HepG2 (cell line): Measurements from ENCODE around the gene PRRC2A. TPM values are rescaled to one million over a fixed set of nuclear protein-coding genes. Genes with fewer than 3 reads are reported as not detected.
A peak's percentile ranks its signal among the peaks of the same experiment; 100 is the strongest.

Source experiments
- CC2D1A ChIP-seq: sonication (generic); formaldehyde crosslinking; IDR thresholded peaks from 2 replicates; pipeline ENCODE4 v1.8.1; 2023; ENCODE audit warnings: mild to moderate bottlenecking, missing genetic modification reagents
- FOXK2 ChIP-seq: fragments of 450-650 bp; IDR thresholded peaks from 2 replicates; pipeline ENCODE4 v1.6.1; 2016
- FOXO1 ChIP-seq: sonication (generic); formaldehyde crosslinking; IDR thresholded peaks from 2 replicates; pipeline ENCODE4 v1.4.0; 2020; ENCODE audit warnings: missing genetic modification reagents
- HNRNPL ChIP-seq: fragments of 200-400 bp; formaldehyde crosslinking; IDR thresholded peaks from 2 replicates; pipeline ENCODE4 v1.6.1; 2017; ENCODE audit warnings: mild to moderate bottlenecking, low read depth, low read length
- LCORL ChIP-seq, 2 experiments: fragments of 450-650 bp in 1 of 2; sonication (generic) in 1 of 2; formaldehyde crosslinking in 1 of 2; IDR thresholded peaks; 2 replicates each; pipeline versions ENCODE4 v1.5.0 to v1.6.1; 2017 to 2020; ENCODE audit warnings: antibody characterized with exemption in 1 of 2, missing genetic modification reagents in 1 of 2
- MTF1 ChIP-seq: sonication (generic); formaldehyde crosslinking; IDR thresholded peaks from 2 replicates; pipeline ENCODE4 v1.5.0; 2020; ENCODE audit warnings: missing genetic modification reagents
- MZF1 ChIP-seq: sonication (generic); formaldehyde crosslinking; IDR thresholded peaks from 2 replicates; pipeline ENCODE4 v1.8.1; 2023; ENCODE audit warnings: mild to moderate bottlenecking, missing genetic modification reagents, borderline replicate concordance
- PLRG1 ChIP-seq: fragments of 450-650 bp; conservative IDR thresholded peaks from 2 replicates; pipeline ENCODE4 v1.6.1; 2016
- PRPF4 ChIP-seq: fragments of 200-400 bp; formaldehyde crosslinking; IDR thresholded peaks from 2 replicates; pipeline ENCODE4 v1.6.1; 2016; ENCODE audit warnings: low read length, low read depth; ENCODE audit not compliant: poor library complexity, severe bottlenecking
- REPIN1 ChIP-seq: sonication (generic); formaldehyde crosslinking; IDR thresholded peaks from 2 replicates; pipeline ENCODE4 v1.8.0; 2022; ENCODE audit warnings: missing genetic modification reagents, low read depth, mild to moderate bottlenecking, borderline replicate concordance
- SKI ChIP-seq: fragments of 450-650 bp; IDR thresholded peaks from one replicate; pipeline ENCODE4 v1.6.1; 2018; ENCODE audit warnings: mild to moderate bottlenecking; ENCODE audit not compliant: partially characterized antibody
- SMARCC2 ChIP-seq: fragments of 450-650 bp; IDR thresholded peaks from 2 replicates; pipeline ENCODE4 v1.6.1; 2017; ENCODE audit warnings: antibody characterized with exemption, mild to moderate bottlenecking
- SPEN ChIP-seq: sonication (generic); formaldehyde crosslinking; IDR thresholded peaks from 2 replicates; pipeline ENCODE4 v1.5.1; 2020; ENCODE audit warnings: low read depth, mild to moderate bottlenecking, missing genetic modification reagents
- SRY ChIP-seq: sonication (generic); formaldehyde crosslinking; IDR thresholded peaks from 2 replicates; pipeline ENCODE4 v1.8.0; 2022; ENCODE audit warnings: mild to moderate bottlenecking, missing genetic modification reagents
- ZMAT3 ChIP-seq: sonication (generic); formaldehyde crosslinking; conservative IDR thresholded peaks from 2 replicates; pipeline ENCODE4 v1.7.0; 2021; ENCODE audit warnings: missing genetic modification reagents
- ZMYM4 ChIP-seq: sonication (generic); formaldehyde crosslinking; IDR thresholded peaks from 2 replicates; pipeline ENCODE4 v1.8.1; 2023; ENCODE audit warnings: mild to moderate bottlenecking, missing genetic modification reagents
- ZNF143 ChIP-seq: sonication (generic); formaldehyde crosslinking; IDR thresholded peaks from 2 replicates; pipeline ENCODE4 v1.4.0; 2020; ENCODE audit warnings: missing genetic modification reagents
- ZNF326 ChIP-seq: sonication (generic); formaldehyde crosslinking; IDR thresholded peaks from 2 replicates; pipeline ENCODE4 v1.4.0; 2020; ENCODE audit warnings: missing genetic modification reagents, borderline replicate concordance
- ZNF564 ChIP-seq: sonication (generic); formaldehyde crosslinking; IDR thresholded peaks from 2 replicates; pipeline ENCODE4 v1.8.1; 2023; ENCODE audit warnings: mild to moderate bottlenecking, missing genetic modification reagents
- ZNF768 ChIP-seq: sonication (generic); formaldehyde crosslinking; IDR thresholded peaks from 2 replicates; pipeline ENCODE4 v1.4.0; 2020; ENCODE audit warnings: missing genetic modification reagents
- ZNF83 ChIP-seq: sonication (generic); formaldehyde crosslinking; IDR thresholded peaks from 2 replicates; pipeline ENCODE4 v1.4.0; 2020; ENCODE audit warnings: missing genetic modification reagents, mild to moderate bottlenecking, borderline replicate concordance
- ZNF841 ChIP-seq: sonication (generic); formaldehyde crosslinking; IDR thresholded peaks from 2 replicates; pipeline ENCODE4 v1.8.1; 2023; ENCODE audit warnings: missing genetic modification reagents, borderline replicate concordance
- polyA plus RNA-seq, 8 experiments: library from polyadenylated mRNA; depleted of rRNA in 3 of 8; stranded (reverse) in 7 of 8; unstranded in 1 of 8; fragments of >200 nt; fragmentation: Illumina TruSeq in 4 of 8; extraction: Trizol in 4 of 8; gene quantifications; 2 replicates each; pipeline versions ENCODE4 v1.2.1 to v1.2.3, GENCODE V29; 2011 to 2016; ENCODE audit warnings: low read depth in 4 of 8, missing spikeins in 1 of 8, mixed read lengths in 1 of 8; ENCODE audit not compliant: insufficient read depth in 1 of 8
- total RNA-seq, 5 experiments: library from RNA; depleted of rRNA; stranded (reverse); fragments of >200 nt; fragmentation: Illumina TruSeq; extraction: Trizol; gene quantifications; 2 replicates each; pipeline ENCODE4 v1.2.3, GENCODE V29; 2016; ENCODE audit warnings: low read depth in 1 of 5
- TF ChIP-seq, protein P1 (sequence below): sonication (generic); formaldehyde crosslinking; IDR thresholded peaks from 2 replicates; pipeline ENCODE4 v1.4.0; 2020; ENCODE audit warnings: missing genetic modification reagents
- TF ChIP-seq, protein P2 (sequence below): sonication (generic); formaldehyde crosslinking; IDR thresholded peaks from 2 replicates; pipeline ENCODE4 v1.9.0; 2021; ENCODE audit warnings: missing genetic modification reagents, mild to moderate bottlenecking, borderline replicate concordance
- TF ChIP-seq, protein P3 (sequence below): sonication (generic); formaldehyde crosslinking; IDR thresholded peaks from 2 replicates; pipeline ENCODE4 v1.5.0; 2020; ENCODE audit warnings: mild to moderate bottlenecking, missing genetic modification reagents
- TF ChIP-seq, protein P4 (sequence below): sonication (generic); formaldehyde crosslinking; IDR thresholded peaks from 2 replicates; pipeline ENCODE4 v1.4.0; 2020; ENCODE audit warnings: mild to moderate bottlenecking, missing genetic modification reagents

The PRRC2A gene
- total and polyA plus RNA-seq, 2 of the 13 experiments (the other 11 are each of a cell fraction or from before 2014, with no cell fraction given) = 38.9 to 47.4 TPM

DNA sequence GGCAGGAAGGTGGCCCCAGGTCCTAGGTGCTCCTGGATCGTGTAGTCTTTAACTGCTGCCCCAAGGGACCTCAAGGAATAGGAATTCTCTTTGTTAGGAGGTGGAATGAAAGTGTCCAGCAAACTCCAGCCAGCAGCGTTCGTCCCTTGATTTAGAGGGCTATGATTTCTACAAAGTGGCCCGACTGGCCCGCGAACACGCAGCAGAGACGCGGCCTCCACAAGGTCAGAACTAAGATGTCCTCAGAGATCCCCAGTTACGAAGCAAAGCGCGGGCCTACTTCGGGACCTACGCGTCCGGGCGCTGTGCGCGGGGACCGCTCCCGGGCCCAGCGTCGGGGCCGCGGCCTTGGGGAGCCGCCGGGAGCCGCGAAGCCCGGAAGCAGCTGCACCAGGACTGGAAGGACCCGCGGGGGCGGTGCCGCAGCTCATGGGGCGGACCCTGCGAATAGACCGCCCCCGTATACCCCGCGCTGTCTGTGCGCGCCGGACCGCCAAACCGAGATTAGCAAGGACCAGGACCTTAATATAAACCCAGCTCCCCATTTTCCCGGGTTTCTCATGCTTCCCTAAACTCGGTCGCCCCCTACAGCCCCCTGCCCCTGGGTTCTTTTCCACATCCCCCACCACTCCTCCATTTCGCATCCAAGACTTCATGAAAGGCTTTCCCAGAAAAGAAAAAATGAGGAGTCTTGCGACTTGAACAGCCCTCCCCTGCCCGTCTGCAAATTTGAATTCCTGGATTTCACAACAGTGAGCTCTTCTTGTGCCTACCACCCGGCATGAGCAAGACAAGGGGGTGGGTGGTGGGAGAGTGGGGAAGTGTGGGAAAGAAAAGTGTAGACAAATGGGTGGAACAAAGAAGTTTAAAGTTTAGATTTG lies 40.1 kb downstream of the PRRC2A start, which contains the start of gene C6orf47 (continued):
- TF ChIP-seq, protein P1, sequence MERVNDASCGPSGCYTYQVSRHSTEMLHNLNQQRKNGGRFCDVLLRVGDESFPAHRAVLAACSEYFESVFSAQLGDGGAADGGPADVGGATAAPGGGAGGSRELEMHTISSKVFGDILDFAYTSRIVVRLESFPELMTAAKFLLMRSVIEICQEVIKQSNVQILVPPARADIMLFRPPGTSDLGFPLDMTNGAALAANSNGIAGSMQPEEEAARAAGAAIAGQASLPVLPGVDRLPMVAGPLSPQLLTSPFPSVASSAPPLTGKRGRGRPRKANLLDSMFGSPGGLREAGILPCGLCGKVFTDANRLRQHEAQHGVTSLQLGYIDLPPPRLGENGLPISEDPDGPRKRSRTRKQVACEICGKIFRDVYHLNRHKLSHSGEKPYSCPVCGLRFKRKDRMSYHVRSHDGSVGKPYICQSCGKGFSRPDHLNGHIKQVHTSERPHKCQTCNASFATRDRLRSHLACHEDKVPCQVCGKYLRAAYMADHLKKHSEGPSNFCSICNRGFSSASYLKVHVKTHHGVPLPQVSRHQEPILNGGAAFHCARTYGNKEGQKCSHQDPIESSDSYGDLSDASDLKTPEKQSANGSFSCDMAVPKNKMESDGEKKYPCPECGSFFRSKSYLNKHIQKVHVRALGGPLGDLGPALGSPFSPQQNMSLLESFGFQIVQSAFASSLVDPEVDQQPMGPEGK (CRISPR knock-in tag) = peak; percentile 70
- TF ChIP-seq MZF1 = no peak
- TF ChIP-seq FOXK2 = no peak
- peak; percentile 90 for TF ChIP-seq ZNF564 (CRISPR knock-in tag)
- no peak for TF ChIP-seq ZMYM4 (CRISPR knock-in tag)
- TF ChIP-seq ZNF841 (CRISPR knock-in tag) = no peak
- peak; percentile 90; the same call in 1 of the 2 replicates for TF ChIP-seq MTF1 (CRISPR knock-in tag)
- TF ChIP-seq, protein P2, sequence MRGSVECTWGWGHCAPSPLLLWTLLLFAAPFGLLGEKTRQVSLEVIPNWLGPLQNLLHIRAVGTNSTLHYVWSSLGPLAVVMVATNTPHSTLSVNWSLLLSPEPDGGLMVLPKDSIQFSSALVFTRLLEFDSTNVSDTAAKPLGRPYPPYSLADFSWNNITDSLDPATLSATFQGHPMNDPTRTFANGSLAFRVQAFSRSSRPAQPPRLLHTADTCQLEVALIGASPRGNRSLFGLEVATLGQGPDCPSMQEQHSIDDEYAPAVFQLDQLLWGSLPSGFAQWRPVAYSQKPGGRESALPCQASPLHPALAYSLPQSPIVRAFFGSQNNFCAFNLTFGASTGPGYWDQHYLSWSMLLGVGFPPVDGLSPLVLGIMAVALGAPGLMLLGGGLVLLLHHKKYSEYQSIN (CRISPR knock-in tag) = no peak
- TF ChIP-seq ZNF143 (CRISPR knock-in tag) = peak; percentile 58; the same call in 1 of the 2 replicates
- TF ChIP-seq, protein P3, sequence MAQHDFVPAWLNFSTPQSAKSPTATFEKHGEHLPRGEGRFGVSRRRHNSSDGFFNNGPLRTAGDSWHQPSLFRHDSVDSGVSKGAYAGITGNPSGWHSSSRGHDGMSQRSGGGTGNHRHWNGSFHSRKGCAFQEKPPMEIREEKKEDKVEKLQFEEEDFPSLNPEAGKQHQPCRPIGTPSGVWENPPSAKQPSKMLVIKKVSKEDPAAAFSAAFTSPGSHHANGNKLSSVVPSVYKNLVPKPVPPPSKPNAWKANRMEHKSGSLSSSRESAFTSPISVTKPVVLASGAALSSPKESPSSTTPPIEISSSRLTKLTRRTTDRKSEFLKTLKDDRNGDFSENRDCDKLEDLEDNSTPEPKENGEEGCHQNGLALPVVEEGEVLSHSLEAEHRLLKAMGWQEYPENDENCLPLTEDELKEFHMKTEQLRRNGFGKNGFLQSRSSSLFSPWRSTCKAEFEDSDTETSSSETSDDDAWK (CRISPR knock-in tag) = no peak
- TF ChIP-seq, protein P4, sequence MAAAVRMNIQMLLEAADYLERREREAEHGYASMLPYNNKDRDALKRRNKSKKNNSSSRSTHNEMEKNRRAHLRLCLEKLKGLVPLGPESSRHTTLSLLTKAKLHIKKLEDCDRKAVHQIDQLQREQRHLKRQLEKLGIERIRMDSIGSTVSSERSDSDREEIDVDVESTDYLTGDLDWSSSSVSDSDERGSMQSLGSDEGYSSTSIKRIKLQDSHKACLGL (CRISPR knock-in tag) = no peak; the same call in 1 of the 2 replicates
- TF ChIP-seq FOXO1 = peak; percentile 11; the same call in 1 of the 2 replicates
- TF ChIP-seq SRY (CRISPR knock-in tag) = peak; percentile 86; the same call in 1 of the 2 replicates
- peak; percentile 88 for TF ChIP-seq ZNF326 (CRISPR knock-in tag)
- peak; percentile 82; the same call in 1 of the 2 replicates for TF ChIP-seq ZMAT3 (CRISPR knock-in tag)
- peak; percentile 86; the same call in 1 of the 2 replicates for TF ChIP-seq ZNF83 (CRISPR knock-in tag)
- no peak for TF ChIP-seq SMARCC2
- peak; percentile 86; the same call in 1 of the 2 replicates for TF ChIP-seq ZNF768 (CRISPR knock-in tag)
- peak; percentile 91 for TF ChIP-seq SPEN (CRISPR knock-in tag)
- TF ChIP-seq CC2D1A (CRISPR knock-in tag) = no peak
- TF ChIP-seq HNRNPL = no peak
- TF ChIP-seq PLRG1 = no peak
- TF ChIP-seq SKI = peak; percentile 31
- no peak for TF ChIP-seq PRPF4
- no peak for TF ChIP-seq LCORL (IDR thresholded peaks at IDR 0.05)
- peak; percentile 75 for TF ChIP-seq LCORL (CRISPR knock-in tag; IDR thresholded peaks at IDR 0.05)
- TF ChIP-seq REPIN1 (CRISPR knock-in tag) = peak; percentile 96
